WTC11 (cell line): Measurements from ENCODE around the gene PABPN1L. TPM values are rescaled to one million over a fixed set of nuclear protein-coding genes. Genes with fewer than 3 reads are reported as not detected.

ENCODE experiments used
- ATAC-seq: fragments of 200-7000 bp; cut with Tn5 transposase; 2 replicates; pipeline ENCODE4 v1.10.0; 2021; ENCODE audit warnings: mild to moderate bottlenecking, moderate library complexity
- CTCF ChIA-PET: fragments of 300-600 bp; sonication (Branson Sonifier 250); formaldehyde crosslinking; loops from one replicate; lab custom pipeline; 2021; ENCODE audit warnings: antibody characterized with exemption; lab: Charles Lee
- POLR2A ChIA-PET: fragments of 350-600 bp; sonication (Branson Sonifier 250); formaldehyde crosslinking; loops from one replicate; lab custom pipeline; 2021; ENCODE audit warnings: antibody characterized with exemption; lab: Charles Lee
- DNase-seq: peaks from one replicate; pipeline ENCODE4 v3.0.0; 2021; ENCODE audit warnings: low spot score
- H3K27ac Mint-ChIP-seq: 2 replicates; pipeline ENCODE4 v1.8.0; 2021; ENCODE audit warnings: mixed read lengths
- H3K27me3 Mint-ChIP-seq: 2 replicates; pipeline ENCODE4 v1.8.0; 2021; ENCODE audit warnings: low read depth, mild to moderate bottlenecking, moderate library complexity, mixed read lengths
- H3K36me3 Mint-ChIP-seq: 2 replicates; pipeline ENCODE4 v1.8.0; 2021; ENCODE audit warnings: mixed read lengths
- H3K4me1 Mint-ChIP-seq: 2 replicates; pipeline ENCODE4 v1.8.0; 2022; ENCODE audit warnings: mixed read lengths
- H3K4me3 Mint-ChIP-seq: 2 replicates; pipeline ENCODE4 v1.8.0; 2021; ENCODE audit warnings: mild to moderate bottlenecking, moderate library complexity, mixed read lengths
- H3K9me3 Mint-ChIP-seq: 2 replicates; pipeline ENCODE4 v1.8.0; 2021; ENCODE audit warnings: mixed read lengths
- ATF1 ChIP-seq: sonication (generic); formaldehyde crosslinking; IDR thresholded peaks from 2 replicates; pipeline ENCODE4 v1.8.1; 2023; ENCODE audit warnings: mild to moderate bottlenecking, moderate library complexity, missing genetic modification reagents
- CTCF ChIP-seq: fragments of 200-600 bp; IDR thresholded peaks from 2 replicates; pipeline ENCODE4 v1.8.0; 2022; ENCODE audit warnings: antibody characterized with exemption
- E2F1 ChIP-seq: sonication (generic); formaldehyde crosslinking; IDR thresholded peaks from 2 replicates; pipeline ENCODE4 v1.8.0; 2022; ENCODE audit warnings: mild to moderate bottlenecking, missing genetic modification reagents
- GABPB1 ChIP-seq: sonication (generic); formaldehyde crosslinking; IDR thresholded peaks from 2 replicates; pipeline ENCODE4 v1.8.1; 2023; ENCODE audit warnings: mild to moderate bottlenecking, missing genetic modification reagents
- GRHL2 ChIP-seq: fragments of 250-450 bp; sonication (Bioruptor Pico); IDR thresholded peaks from 2 replicates; pipeline ENCODE4 v1.8.0; 2022; ENCODE audit warnings: mild to moderate bottlenecking, moderate library complexity; ENCODE audit not compliant: insufficient replicate concordance, severe bottlenecking
- JAZF1 ChIP-seq: fragments of 250-450 bp; sonication (Bioruptor Pico); IDR thresholded peaks from 2 replicates; pipeline ENCODE4 v1.9.0; 2021; ENCODE audit warnings: moderate library complexity, mild to moderate bottlenecking, inconsistent platforms
- JUN ChIP-seq: sonication (generic); formaldehyde crosslinking; IDR thresholded peaks from 2 replicates; pipeline ENCODE4 v1.8.0; 2023; ENCODE audit warnings: mild to moderate bottlenecking, missing genetic modification reagents
- NFATC4 ChIP-seq: fragments of 250-450 bp; sonication (Bioruptor Pico); IDR thresholded peaks from 2 replicates; pipeline ENCODE4 v1.9.0; 2021; ENCODE audit warnings: mild to moderate bottlenecking
- NFE2L1 ChIP-seq: sonication (generic); formaldehyde crosslinking; IDR thresholded peaks from 2 replicates; pipeline ENCODE4 v1.8.1; 2023; ENCODE audit warnings: missing genetic modification reagents
- NFYB ChIP-seq: sonication (generic); formaldehyde crosslinking; conservative IDR thresholded peaks from 2 replicates; pipeline ENCODE4 v1.8.0; 2022; ENCODE audit warnings: low read depth, missing genetic modification reagents
- NR1H2 ChIP-seq: sonication (generic); formaldehyde crosslinking; IDR thresholded peaks from 2 replicates; pipeline ENCODE4 v1.9.0; 2021; ENCODE audit warnings: mild to moderate bottlenecking, moderate library complexity, missing genetic modification reagents
- PRRX2 ChIP-seq: fragments of 250-450 bp; sonication (Bioruptor Pico); IDR thresholded peaks from 2 replicates; pipeline ENCODE4 v1.8.0; 2021; ENCODE audit warnings: mild to moderate bottlenecking
- RELA ChIP-seq: sonication (generic); formaldehyde crosslinking; IDR thresholded peaks from 2 replicates; pipeline ENCODE4 v1.8.1; 2022; ENCODE audit warnings: missing genetic modification reagents, mild to moderate bottlenecking, borderline replicate concordance
- SOX15 ChIP-seq: fragments of 250-450 bp; sonication (Bioruptor Pico); IDR thresholded peaks from 2 replicates; pipeline ENCODE4 v1.9.0; 2021; ENCODE audit warnings: mild to moderate bottlenecking
- TEAD4 ChIP-seq: sonication (generic); formaldehyde crosslinking; IDR thresholded peaks from 2 replicates; pipeline ENCODE4 v1.8.0; 2022; ENCODE audit warnings: mild to moderate bottlenecking, missing genetic modification reagents
- ZNF281 ChIP-seq: sonication (generic); formaldehyde crosslinking; IDR thresholded peaks from 2 replicates; pipeline ENCODE4 v1.8.0; 2023; ENCODE audit warnings: mild to moderate bottlenecking, missing genetic modification reagents
- total RNA-seq: library from RNA; stranded (reverse); gene quantifications from 3 replicates; pipeline ENCODE4 v1.2.3, GENCODE V29; 2021
- TF ChIP-seq, protein P1 (sequence below): sonication (generic); formaldehyde crosslinking; IDR thresholded peaks from 2 replicates; pipeline ENCODE4 v1.8.0; 2023; ENCODE audit warnings: missing genetic modification reagents
- TF ChIP-seq, protein P2 (sequence below): sonication (generic); formaldehyde crosslinking; conservative IDR thresholded peaks from 2 replicates; pipeline ENCODE4 v1.8.1; 2023; ENCODE audit warnings: mild to moderate bottlenecking, low read depth, missing genetic modification reagents, moderate library complexity
- TF ChIP-seq, protein P3 (sequence below): sonication (generic); formaldehyde crosslinking; IDR thresholded peaks from 2 replicates; pipeline ENCODE4 v1.8.0; 2022; ENCODE audit warnings: mild to moderate bottlenecking, missing genetic modification reagents
- TF ChIP-seq, protein P4 (sequence below): sonication (generic); formaldehyde crosslinking; IDR thresholded peaks from 2 replicates; pipeline ENCODE4 v1.8.1; 2022; ENCODE audit warnings: low read depth, missing genetic modification reagents, borderline replicate concordance

The PABPN1L gene
- total RNA-seq, 1 experiment from 2014 or later = not detected

GRCh38 chr16:88888057-88888456, 21.6 kb upstream of the PABPN1L start:
- ATAC-seq = no peak
- TF ChIP-seq, protein P1, sequence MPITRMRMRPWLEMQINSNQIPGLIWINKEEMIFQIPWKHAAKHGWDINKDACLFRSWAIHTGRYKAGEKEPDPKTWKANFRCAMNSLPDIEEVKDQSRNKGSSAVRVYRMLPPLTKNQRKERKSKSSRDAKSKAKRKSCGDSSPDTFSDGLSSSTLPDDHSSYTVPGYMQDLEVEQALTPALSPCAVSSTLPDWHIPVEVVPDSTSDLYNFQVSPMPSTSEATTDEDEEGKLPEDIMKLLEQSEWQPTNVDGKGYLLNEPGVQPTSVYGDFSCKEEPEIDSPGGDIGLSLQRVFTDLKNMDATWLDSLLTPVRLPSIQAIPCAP = no peak
- TF ChIP-seq JUN = no peak
- no peak for TF ChIP-seq E2F1 (CRISPR knock-in tag)
- TF ChIP-seq, protein P2, sequence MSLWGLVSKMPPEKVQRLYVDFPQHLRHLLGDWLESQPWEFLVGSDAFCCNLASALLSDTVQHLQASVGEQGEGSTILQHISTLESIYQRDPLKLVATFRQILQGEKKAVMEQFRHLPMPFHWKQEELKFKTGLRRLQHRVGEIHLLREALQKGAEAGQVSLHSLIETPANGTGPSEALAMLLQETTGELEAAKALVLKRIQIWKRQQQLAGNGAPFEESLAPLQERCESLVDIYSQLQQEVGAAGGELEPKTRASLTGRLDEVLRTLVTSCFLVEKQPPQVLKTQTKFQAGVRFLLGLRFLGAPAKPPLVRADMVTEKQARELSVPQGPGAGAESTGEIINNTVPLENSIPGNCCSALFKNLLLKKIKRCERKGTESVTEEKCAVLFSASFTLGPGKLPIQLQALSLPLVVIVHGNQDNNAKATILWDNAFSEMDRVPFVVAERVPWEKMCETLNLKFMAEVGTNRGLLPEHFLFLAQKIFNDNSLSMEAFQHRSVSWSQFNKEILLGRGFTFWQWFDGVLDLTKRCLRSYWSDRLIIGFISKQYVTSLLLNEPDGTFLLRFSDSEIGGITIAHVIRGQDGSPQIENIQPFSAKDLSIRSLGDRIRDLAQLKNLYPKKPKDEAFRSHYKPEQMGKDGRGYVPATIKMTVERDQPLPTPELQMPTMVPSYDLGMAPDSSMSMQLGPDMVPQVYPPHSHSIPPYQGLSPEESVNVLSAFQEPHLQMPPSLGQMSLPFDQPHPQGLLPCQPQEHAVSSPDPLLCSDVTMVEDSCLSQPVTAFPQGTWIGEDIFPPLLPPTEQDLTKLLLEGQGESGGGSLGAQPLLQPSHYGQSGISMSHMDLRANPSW (CRISPR knock-in tag) = no peak
- no peak for TF ChIP-seq NR1H2
- TF ChIP-seq GABPB1 = no peak
- TF ChIP-seq CTCF = no peak
- no peak for TF ChIP-seq NFE2L1 (CRISPR knock-in tag)
- no peak for TF ChIP-seq JAZF1 (CRISPR knock-in tag)
- TF ChIP-seq, protein P3, sequence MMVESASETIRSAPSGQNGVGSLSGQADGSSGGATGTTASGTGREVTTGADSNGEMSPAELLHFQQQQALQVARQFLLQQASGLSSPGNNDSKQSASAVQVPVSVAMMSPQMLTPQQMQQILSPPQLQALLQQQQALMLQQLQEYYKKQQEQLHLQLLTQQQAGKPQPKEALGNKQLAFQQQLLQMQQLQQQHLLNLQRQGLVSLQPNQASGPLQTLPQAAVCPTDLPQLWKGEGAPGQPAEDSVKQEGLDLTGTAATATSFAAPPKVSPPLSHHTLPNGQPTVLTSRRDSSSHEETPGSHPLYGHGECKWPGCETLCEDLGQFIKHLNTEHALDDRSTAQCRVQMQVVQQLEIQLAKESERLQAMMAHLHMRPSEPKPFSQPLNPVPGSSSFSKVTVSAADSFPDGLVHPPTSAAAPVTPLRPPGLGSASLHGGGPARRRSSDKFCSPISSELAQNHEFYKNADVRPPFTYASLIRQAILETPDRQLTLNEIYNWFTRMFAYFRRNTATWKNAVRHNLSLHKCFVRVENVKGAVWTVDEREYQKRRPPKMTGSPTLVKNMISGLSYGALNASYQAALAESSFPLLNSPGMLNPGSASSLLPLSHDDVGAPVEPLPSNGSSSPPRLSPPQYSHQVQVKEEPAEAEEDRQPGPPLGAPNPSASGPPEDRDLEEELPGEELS (CRISPR knock-in tag) = no peak
- TF ChIP-seq, protein P4, sequence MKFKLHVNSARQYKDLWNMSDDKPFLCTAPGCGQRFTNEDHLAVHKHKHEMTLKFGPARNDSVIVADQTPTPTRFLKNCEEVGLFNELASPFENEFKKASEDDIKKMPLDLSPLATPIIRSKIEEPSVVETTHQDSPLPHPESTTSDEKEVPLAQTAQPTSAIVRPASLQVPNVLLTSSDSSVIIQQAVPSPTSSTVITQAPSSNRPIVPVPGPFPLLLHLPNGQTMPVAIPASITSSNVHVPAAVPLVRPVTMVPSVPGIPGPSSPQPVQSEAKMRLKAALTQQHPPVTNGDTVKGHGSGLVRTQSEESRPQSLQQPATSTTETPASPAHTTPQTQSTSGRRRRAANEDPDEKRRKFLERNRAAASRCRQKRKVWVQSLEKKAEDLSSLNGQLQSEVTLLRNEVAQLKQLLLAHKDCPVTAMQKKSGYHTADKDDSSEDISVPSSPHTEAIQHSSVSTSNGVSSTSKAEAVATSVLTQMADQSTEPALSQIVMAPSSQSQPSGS (CRISPR knock-in tag) = no peak
- TF ChIP-seq PRRX2 (CRISPR knock-in tag) = no peak
- no peak for TF ChIP-seq TEAD4 (CRISPR knock-in tag)
- no peak for TF ChIP-seq NFATC4
- TF ChIP-seq ATF1 (CRISPR knock-in tag) = no peak
- no peak for TF ChIP-seq NFYB (CRISPR knock-in tag)
- TF ChIP-seq GRHL2 (CRISPR knock-in tag) = no peak
- no peak for TF ChIP-seq RELA (CRISPR knock-in tag)
- TF ChIP-seq SOX15 (CRISPR knock-in tag) = no peak
- TF ChIP-seq ZNF281 (CRISPR knock-in tag) = no peak
- Mint-ChIP-seq H3K4me1 (no peaks in the 10 kb centered on the region), H3K9me3 (no peaks in the 10 kb centered on the region), H3K4me3 (no peak overlapping the region), H3K27ac (peak overlapping the region; percentile 53; the same call in 1 of the 2 replicates), H3K27me3 (peaks cover 2% of the 10 kb centered on the region; the same call in 1 of the 2 replicates), H3K36me3 (no peaks in the 10 kb centered on the region)
- no peak for DNase-seq
- POLR2A ChIA-PET = no interaction called here
- CTCF ChIA-PET = interaction anchor here (0.5 to 1.3 kb wide), 3 partner anchors 133 to 353 kb away, joined by 3 to 4 read pairs (median 4); no protein-coding TSS in a partner anchor
